Peyer's patch (tissue), 4 donors: ENCODE data around the gene NAV3. TPM values are rescaled to one million over a fixed set of nuclear protein-coding genes. Genes with fewer than 3 reads are reported as not detected.

Experiments
- DNase-seq, 3 donors: peaks; one replicate each; pipeline ENCODE4 v3.0.0-alpha.2; 2017 to 2019
- H3K27ac ChIP-seq, 4 donors: fragments of 200-600 bp; sonication (generic); one replicate each; pipeline ENCODE4 v1.5.1; 2016 to 2019
- H3K27me3 ChIP-seq, 2 donors: fragments of 200-600 bp; sonication (generic); one replicate each; pipeline ENCODE4 v1.5.1; 2019
- H3K36me3 ChIP-seq, 3 donors: fragments of 200-600 bp; sonication (generic); one replicate each; pipeline ENCODE4 v1.5.1; 2016 to 2019
- H3K4me1 ChIP-seq, 4 donors: fragments of 200-600 bp; sonication (generic); one replicate each; pipeline ENCODE4 v1.5.1; 2016 to 2019
- H3K4me3 ChIP-seq, 4 donors: fragments of 200-600 bp; sonication (generic); 1 replicate in 3 of 4; 2 replicates in 1 of 4; pipeline ENCODE4 v1.5.1; 2016 to 2019; ENCODE audit warnings: mild to moderate bottlenecking in 1 of 4
- H3K9me3 ChIP-seq, 4 donors: fragments of 200-600 bp; sonication (generic); one replicate each; pipeline ENCODE4 v1.5.1; 2016 to 2019; ENCODE audit warnings: mild to moderate bottlenecking in 1 of 4
- CTCF ChIP-seq, 6 experiments: fragments of 450-650 bp in 4 of 6; fragments of 200-600 bp in 2 of 6; sonication (generic) in 1 of 6; IDR thresholded peaks; one replicate each; pipeline ENCODE4 v1.5.1; 2017 to 2019; ENCODE audit warnings: antibody characterized with exemption in 6 of 6, mild to moderate bottlenecking in 3 of 6, moderate library complexity in 1 of 6
- POLR2A ChIP-seq, 2 donors: fragments of 450-650 bp; IDR thresholded peaks; one replicate each; pipeline ENCODE4 v1.5.1; 2017; ENCODE audit warnings: antibody characterized with exemption in 2 of 2, mild to moderate bottlenecking in 2 of 2, moderate library complexity in 2 of 2
- total RNA-seq, 4 donors: library from RNA; depleted of rRNA; stranded (reverse); fragments of >200 nt; gene quantifications; one replicate each; pipeline ENCODE4 v1.1.0, GENCODE V29; 2016

Gene NAV3
- total RNA-seq, 4 donors from 2014 or later: 1.9 to 4.1 (median 2.8) TPM

- no peak overlapping the region for H3K27ac ChIP-seq
- H3K36me3 ChIP-seq: no peaks in the 10 kb centered on the region
Observed at GRCh38 chr12:77855548-77855947, 24.9 kb downstream of the NAV3 start.

GRCh38 chr12:77861317-77861716, 30.6 kb downstream of the NAV3 start:
- DNase-seq: no peak
- Histone ChIP-seq H3K4me3 (no peak overlapping the region), H3K27me3 (no peaks in the 10 kb centered on the region), H3K4me1 (no peaks in the 10 kb centered on the region), H3K27ac (no peak overlapping the region), H3K36me3 (no peaks in the 10 kb centered on the region), H3K9me3 (no peaks in the 10 kb centered on the region)
- TF ChIP-seq POLR2A (IDR thresholded peaks at IDR 0.05) (no peak), CTCF (IDR thresholded peaks at IDR 0.05) (no peak)

More at GRCh38 chr12:77855548-77855947, 24.9 kb downstream of the NAV3 start:
- Histone ChIP-seq H3K4me1 (no peaks in the 10 kb centered on the region), H3K4me3 (no peak overlapping the region), H3K9me3 (no peaks in the 10 kb centered on the region), H3K27me3 (no peaks in the 10 kb centered on the region)
- DNase-seq: no peak
- TF ChIP-seq POLR2A (IDR thresholded peaks at IDR 0.05): no peak
- TF ChIP-seq CTCF (IDR thresholded peaks at IDR 0.05): no peak

- DNase-seq: no peak
- Histone ChIP-seq H3K27me3 (no peaks in the 10 kb centered on the region), H3K27ac (no peak overlapping the region), H3K9me3 (no peaks in the 10 kb centered on the region), H3K4me3 (no peak overlapping the region), H3K36me3 (no peaks in the 10 kb centered on the region), H3K4me1 (no peaks in the 10 kb centered on the region)
- TF ChIP-seq CTCF (IDR thresholded peaks at IDR 0.05) (no peak), POLR2A (IDR thresholded peaks at IDR 0.05) (no peak)
Observed at GRCh38 chr12:77865178-77865577, 34.5 kb downstream of the NAV3 start.

- no peak overlapping the region for H3K27ac ChIP-seq
- H3K36me3 ChIP-seq: no peaks in the 10 kb centered on the region
- H3K9me3 ChIP-seq: no peaks in the 10 kb centered on the region
- TF ChIP-seq CTCF (IDR thresholded peaks at IDR 0.05): no peak
- no peak for TF ChIP-seq POLR2A (IDR thresholded peaks at IDR 0.05)
- no peaks in the 10 kb centered on the region for H3K27me3 ChIP-seq
- no peaks in the 10 kb centered on the region for H3K4me1 ChIP-seq
- no peak overlapping the region for H3K4me3 ChIP-seq
- DNase-seq: no peak
Observed at GRCh38 chr12:77878901-77879300, 48.2 kb downstream of the NAV3 start.

- H3K27ac ChIP-seq: no peak overlapping the region
- no peak for DNase-seq
- TF ChIP-seq CTCF (IDR thresholded peaks at IDR 0.05) (no peak), POLR2A (IDR thresholded peaks at IDR 0.05) (no peak)
- no peak overlapping the region for H3K4me3 ChIP-seq
- no peaks in the 10 kb centered on the region for H3K36me3 ChIP-seq
- no peaks in the 10 kb centered on the region for H3K4me1 ChIP-seq
- H3K27me3 ChIP-seq: no peaks in the 10 kb centered on the region
- no peaks in the 10 kb centered on the region for H3K9me3 ChIP-seq
Observed at GRCh38 chr12:77882709-77883108, 52.0 kb downstream of the NAV3 start.

- Histone ChIP-seq H3K4me1 (no peaks in the 10 kb centered on the region), H3K4me3 (no peak overlapping the region), H3K27me3 (no peaks in the 10 kb centered on the region), H3K36me3 (no peaks in the 10 kb centered on the region), H3K9me3 (no peaks in the 10 kb centered on the region), H3K27ac (no peak overlapping the region)
- TF ChIP-seq POLR2A (IDR thresholded peaks at IDR 0.05) (no peak), CTCF (IDR thresholded peaks at IDR 0.05) (no peak)
- DNase-seq: no peak
Observed at GRCh38 chr12:77888611-77889010, 57.9 kb downstream of the NAV3 start.
